Natural killer cell treated with Interleukin-12 subunit alpha and Interleukin-12 subunit beta and Interleukin-15 and Interleukin-18, amount 100 ng/mL, for 72 hours (primary cell): ENCODE results near the gene SNX19. TPM values are rescaled to one million over a fixed set of nuclear protein-coding genes. Genes with fewer than 3 reads are reported as not detected.

Source experiments
- ATAC-seq, 2 donors: fragments of 150-1000 bp; cut with Tn5 transposase in 1 of 2; sonication (Bioruptor Pico), chemical (Tn5 transposase) in 1 of 2; 2 replicates each; pipeline ENCODE4 v1.10.0; 2021
- DNase-seq: peaks from one replicate; pipeline ENCODE4 v3.0.0; 2022; ENCODE audit warnings: low spot score
- H3K27ac Mint-ChIP-seq, 2 donors: 1 replicate in 1 of 2; 2 replicates in 1 of 2; pipeline ENCODE4 v1.8.0; 2022; ENCODE audit warnings: mixed read lengths in 2 of 2, mild to moderate bottlenecking in 1 of 2, moderate library complexity in 1 of 2
- H3K27me3 Mint-ChIP-seq, 2 donors: 1 replicate in 1 of 2; 2 replicates in 1 of 2; pipeline ENCODE4 v1.8.0; 2022; ENCODE audit warnings: mixed read lengths in 2 of 2
- H3K36me3 Mint-ChIP-seq: one replicate; pipeline ENCODE4 v1.8.0; 2022; ENCODE audit warnings: mixed read lengths
- H3K4me1 Mint-ChIP-seq, 2 donors: 1 replicate in 1 of 2; 2 replicates in 1 of 2; pipeline ENCODE4 v1.8.0; 2022; ENCODE audit warnings: low read depth in 2 of 2, mixed read lengths in 2 of 2, mild to moderate bottlenecking in 1 of 2
- H3K4me3 Mint-ChIP-seq: one replicate; pipeline ENCODE4 v1.8.0; 2022; ENCODE audit warnings: mixed read lengths
- H3K9me3 Mint-ChIP-seq: 2 replicates; pipeline ENCODE4 v1.8.0; 2022; ENCODE audit warnings: mixed read lengths
- total RNA-seq, 2 donors: library from RNA; stranded (reverse); gene quantifications; one replicate each; pipeline ENCODE4 v1.2.3, GENCODE V29; 2022

SNX19 gene
- total RNA-seq, 2 donors from 2014 or later: 62.2 to 68.8 TPM

DNA sequence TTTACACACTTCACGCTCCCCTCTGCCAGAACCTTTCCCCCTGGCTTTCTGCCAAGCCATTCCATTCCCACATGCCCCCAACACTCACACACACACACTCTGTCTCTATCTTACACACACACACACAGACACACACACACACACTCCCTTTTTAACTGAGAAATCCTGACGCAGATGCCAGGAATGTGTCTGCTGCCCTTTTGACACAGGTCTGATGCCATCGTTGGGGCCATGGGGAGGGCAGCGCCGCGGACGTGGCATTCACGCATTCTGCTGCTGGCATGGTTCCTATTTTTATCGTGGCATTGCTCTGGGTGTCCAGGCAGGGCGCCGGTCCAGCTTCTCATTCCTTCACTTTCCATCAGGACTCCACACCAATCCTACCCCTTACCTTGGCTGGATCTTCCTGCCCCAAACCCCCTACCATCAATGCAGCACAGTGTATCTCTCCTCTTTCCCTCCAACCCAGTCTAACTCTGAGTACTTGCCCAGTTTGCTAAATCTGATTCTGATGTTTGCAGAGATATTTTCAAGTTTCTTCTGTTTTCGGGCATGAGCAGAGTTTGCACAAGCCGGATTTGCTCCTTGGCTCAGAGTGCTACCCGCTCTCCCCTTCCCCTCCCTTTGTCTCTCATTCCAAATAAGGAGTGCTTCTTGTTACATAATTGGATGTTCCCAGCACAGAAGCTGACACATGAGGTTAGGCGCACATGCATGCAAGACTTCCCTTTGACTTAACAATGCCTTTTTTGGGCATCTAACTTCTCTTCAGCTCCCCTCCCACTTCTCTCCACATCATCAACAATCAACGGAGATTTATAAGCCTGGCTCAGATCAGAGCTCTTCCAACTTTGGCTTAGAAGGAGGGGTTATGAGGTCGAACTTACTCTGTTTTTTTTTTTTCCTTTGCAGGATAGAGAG is 18.8 kb downstream of the SNX19 start:
- ATAC-seq (no peak), DNase-seq (no peak)
- Mint-ChIP-seq H3K27me3 (no peaks in the 10 kb centered on the region), H3K36me3 (peaks cover 42% of the 10 kb centered on the region), H3K4me1 (peaks cover 0 to 4% of the 10 kb centered on the region in 2 donors), H3K4me3 (no peak overlapping the region), H3K9me3 (no peaks in the 10 kb centered on the region), H3K27ac (peak overlapping the region in 1 of 2 donors; percentile 24)

DNA sequence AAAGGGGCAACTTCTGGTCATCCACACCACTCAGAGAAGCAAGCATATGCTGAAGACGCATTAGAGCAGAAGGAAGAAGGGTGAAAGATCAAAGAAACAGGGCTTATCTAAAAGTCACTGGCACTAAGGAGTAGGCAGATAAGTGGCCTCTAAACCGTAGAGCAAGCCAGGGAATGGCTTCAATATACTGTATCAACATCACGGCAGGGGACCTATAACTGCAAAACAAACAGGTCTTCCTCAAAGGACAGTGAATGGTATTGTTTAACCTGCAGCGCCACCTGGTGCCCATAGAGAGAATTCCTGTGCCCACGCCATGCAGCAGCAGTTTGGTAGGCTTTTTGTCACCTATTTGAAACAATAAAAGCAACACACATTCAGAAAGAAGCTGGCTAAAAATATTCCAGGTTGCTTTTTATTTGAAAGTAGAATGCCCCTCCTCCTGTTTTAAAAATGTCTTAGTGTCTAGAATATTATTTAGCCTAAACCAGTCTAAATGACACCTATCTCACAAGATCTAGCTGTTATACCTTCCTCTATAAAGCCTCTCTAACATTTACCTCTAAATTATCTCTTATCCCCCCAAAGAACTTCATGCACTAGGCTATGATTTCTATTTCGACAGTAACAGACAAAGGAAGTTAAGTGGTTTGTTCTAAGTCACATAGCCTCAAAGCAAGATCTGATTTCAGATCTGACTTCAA is 21.8 kb downstream of the SNX19 start:
- Mint-ChIP-seq H3K9me3 (no peaks in the 10 kb centered on the region), H3K27ac (no peak overlapping the region), H3K36me3 (peaks cover 26% of the 10 kb centered on the region), H3K27me3 (no peaks in the 10 kb centered on the region), H3K4me3 (no peak overlapping the region), H3K4me1 (no peaks in the 10 kb centered on the region)
- peak in 1 of 2 donors; percentile 68 for ATAC-seq
- peak; percentile 69 for DNase-seq

DNA sequence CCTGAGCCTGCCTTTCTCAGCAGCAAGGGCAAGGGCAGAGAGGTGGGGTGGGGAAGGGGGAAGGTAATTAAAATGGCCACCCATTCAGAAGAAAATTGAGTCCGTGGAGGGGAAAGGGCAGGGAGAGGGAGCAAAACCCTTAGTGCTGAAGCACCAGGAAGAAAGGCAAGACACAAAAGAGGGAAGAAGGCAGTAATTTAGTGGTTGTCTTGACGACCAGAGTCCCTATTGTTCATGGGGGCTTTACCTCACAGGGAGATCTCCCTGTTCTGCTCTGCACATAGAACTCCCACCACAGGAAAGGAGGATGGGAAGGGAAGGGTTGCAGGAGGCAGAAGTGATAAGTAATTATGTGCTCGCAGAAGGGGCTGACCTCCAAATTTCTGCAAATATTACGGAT is 23.4 kb downstream of the SNX19 start:
- ATAC-seq (no peak), DNase-seq (no peak)
- H3K9me3 Mint-ChIP-seq: no peaks in the 10 kb centered on the region
- no peak overlapping the region for H3K4me3 Mint-ChIP-seq
- H3K27ac Mint-ChIP-seq: no peak overlapping the region
- no peaks in the 10 kb centered on the region for H3K4me1 Mint-ChIP-seq
- no peaks in the 10 kb centered on the region for H3K27me3 Mint-ChIP-seq
- peaks cover 21% of the 10 kb centered on the region for H3K36me3 Mint-ChIP-seq

DNA sequence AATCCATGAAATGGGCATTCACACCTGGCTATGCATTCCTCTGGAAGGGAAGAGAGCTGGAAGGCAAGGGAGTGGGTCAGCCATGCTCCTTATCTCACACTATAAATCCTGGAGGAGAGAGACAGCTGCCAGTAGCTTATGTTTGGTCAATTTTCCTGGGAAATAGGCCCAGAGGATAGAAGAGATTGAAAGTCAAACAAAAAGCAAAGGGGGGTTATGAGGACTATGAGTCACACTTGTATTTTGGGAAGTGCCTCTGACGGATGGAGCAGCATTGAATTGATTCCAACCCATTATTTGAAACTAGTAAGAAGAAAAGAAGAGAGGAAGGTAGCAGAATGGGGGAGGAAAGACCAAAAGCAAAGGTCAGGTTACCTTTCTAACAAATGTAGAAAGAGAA is 25.0 kb downstream of the SNX19 start:
- no peaks in the 10 kb centered on the region for H3K9me3 Mint-ChIP-seq
- H3K4me1 Mint-ChIP-seq: peaks cover 0 to 4% of the 10 kb centered on the region in 2 donors
- DNase-seq (no peak), ATAC-seq (no peak)
- peaks cover 13% of the 10 kb centered on the region for H3K36me3 Mint-ChIP-seq
- no peaks in the 10 kb centered on the region for H3K27me3 Mint-ChIP-seq
- H3K27ac Mint-ChIP-seq: no peak overlapping the region
- H3K4me3 Mint-ChIP-seq: no peak overlapping the region

DNA sequence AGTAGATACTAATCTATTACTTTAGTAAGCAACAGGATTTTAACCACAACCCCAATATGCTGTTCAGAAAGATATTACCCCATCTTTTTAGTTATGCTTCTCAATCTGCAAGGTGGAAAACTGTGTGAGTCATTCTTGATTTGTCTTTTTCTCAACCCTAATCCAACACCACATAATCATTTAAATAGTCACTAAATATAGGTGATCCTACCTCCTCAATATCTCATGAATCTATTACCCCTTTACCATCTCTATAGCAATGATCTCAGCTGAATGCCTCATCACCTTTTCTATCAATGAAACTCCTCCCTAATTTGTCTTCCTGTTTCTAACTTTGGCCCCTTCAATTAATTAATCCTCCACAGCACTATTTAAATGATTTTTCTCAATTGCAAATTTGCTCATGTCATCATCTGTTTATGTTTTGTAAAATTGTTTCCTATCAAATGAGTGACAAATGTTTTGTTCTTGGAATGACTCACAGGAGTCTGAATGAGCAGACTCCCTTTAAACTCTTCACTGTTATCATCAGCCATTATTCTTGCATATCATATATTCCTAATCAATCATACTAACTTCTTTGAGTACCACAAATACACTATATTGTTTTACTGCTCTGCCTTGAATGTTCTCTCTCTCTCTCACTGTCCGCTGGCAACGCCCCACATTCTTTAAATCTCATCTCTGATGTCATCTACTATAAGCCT is 26.1 kb downstream of the SNX19 start:
- Mint-ChIP-seq H3K9me3 (no peaks in the 10 kb centered on the region), H3K27me3 (no peaks in the 10 kb centered on the region), H3K27ac (no peak overlapping the region), H3K4me1 (peaks cover 0 to 8% of the 10 kb centered on the region in 2 donors), H3K36me3 (peaks cover 6% of the 10 kb centered on the region), H3K4me3 (no peak overlapping the region)
- ATAC-seq (no peak), DNase-seq (no peak)

GRCh38 chr11:130888790-130889189 is 27.5 kb downstream of the SNX19 start:
- DNase-seq (no peak), ATAC-seq (no peak)
- Mint-ChIP-seq H3K9me3 (no peaks in the 10 kb centered on the region), H3K4me1 (peaks cover 0 to 11% of the 10 kb centered on the region in 2 donors), H3K4me3 (no peak overlapping the region), H3K36me3 (peaks cover 11% of the 10 kb centered on the region), H3K27ac (no peak overlapping the region), H3K27me3 (no peaks in the 10 kb centered on the region)

GRCh38 chr11:130886704-130887103 is 29.6 kb downstream of the SNX19 start:
- Mint-ChIP-seq H3K27me3 (no peaks in the 10 kb centered on the region), H3K4me3 (no peak overlapping the region), H3K9me3 (no peaks in the 10 kb centered on the region), H3K27ac (no peak overlapping the region), H3K4me1 (peaks cover 0 to 11% of the 10 kb centered on the region in 2 donors), H3K36me3 (peaks cover 13% of the 10 kb centered on the region)
- DNase-seq: no peak
- no peak for ATAC-seq

DNA sequence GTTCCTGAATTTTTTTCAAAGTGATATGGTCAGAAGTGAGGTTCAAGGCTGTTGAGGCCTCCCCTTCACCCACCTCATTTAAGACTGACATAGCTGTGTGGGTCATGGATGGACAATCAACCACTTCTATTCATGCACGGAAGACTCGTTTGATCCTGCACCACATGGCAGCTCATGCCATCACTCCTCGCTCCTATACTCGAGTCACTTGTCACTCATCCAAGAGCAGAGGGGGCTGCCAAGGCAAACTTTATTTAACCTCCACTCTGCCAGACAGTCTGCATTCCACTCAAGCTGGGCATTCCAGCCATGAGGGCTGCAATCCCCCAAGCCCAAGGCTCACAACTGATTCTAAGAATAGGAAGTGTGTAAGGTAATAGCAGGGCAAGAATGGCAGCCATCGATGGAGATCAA is 34.1 kb downstream of the SNX19 start:
- DNase-seq: no peak
- Mint-ChIP-seq H3K9me3 (no peaks in the 10 kb centered on the region), H3K4me3 (no peak overlapping the region), H3K27ac (no peak overlapping the region), H3K27me3 (no peaks in the 10 kb centered on the region), H3K4me1 (peaks cover 0 to 11% of the 10 kb centered on the region in 2 donors), H3K36me3 (peaks cover 15% of the 10 kb centered on the region)
- no peak for ATAC-seq

DNA sequence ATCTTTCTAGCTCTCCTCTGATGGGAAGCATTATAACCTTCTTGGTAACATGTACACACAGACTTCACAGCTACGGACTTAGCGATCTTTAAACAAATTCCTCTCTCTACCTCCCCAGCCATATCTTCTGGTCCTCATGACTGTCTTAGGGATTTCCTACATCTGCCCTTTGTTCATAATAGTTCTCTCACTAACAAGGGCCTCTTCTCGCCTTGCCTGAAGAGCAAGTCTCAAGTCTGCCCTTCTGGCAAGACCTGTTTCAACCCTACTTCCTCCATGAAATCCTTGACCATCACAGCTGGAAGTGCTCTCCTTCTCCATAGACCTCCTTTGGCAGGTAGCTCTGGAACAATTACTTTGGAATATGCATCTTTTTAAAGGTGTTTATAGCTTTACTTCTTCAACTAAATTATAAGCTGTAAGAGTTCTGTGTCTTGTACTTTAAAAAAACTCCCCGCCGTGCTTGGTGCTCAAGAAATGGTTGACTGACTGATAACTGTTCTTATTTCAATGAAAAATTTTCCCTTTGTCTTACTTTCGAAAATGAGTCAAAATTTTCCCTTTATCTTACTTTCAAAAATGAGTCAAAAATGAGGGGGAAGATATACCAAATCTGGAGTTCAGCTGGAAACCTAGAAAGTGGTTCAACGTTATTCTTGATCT is 34.7 kb downstream of the SNX19 start:
- H3K4me3 Mint-ChIP-seq: no peak overlapping the region
- H3K9me3 Mint-ChIP-seq: no peaks in the 10 kb centered on the region
- ATAC-seq: no peak
- DNase-seq: no peak
- no peak overlapping the region for H3K27ac Mint-ChIP-seq
- H3K36me3 Mint-ChIP-seq: peaks cover 15% of the 10 kb centered on the region
- H3K27me3 Mint-ChIP-seq: no peaks in the 10 kb centered on the region
- peaks cover 0 to 7% of the 10 kb centered on the region in 2 donors for H3K4me1 Mint-ChIP-seq

DNA sequence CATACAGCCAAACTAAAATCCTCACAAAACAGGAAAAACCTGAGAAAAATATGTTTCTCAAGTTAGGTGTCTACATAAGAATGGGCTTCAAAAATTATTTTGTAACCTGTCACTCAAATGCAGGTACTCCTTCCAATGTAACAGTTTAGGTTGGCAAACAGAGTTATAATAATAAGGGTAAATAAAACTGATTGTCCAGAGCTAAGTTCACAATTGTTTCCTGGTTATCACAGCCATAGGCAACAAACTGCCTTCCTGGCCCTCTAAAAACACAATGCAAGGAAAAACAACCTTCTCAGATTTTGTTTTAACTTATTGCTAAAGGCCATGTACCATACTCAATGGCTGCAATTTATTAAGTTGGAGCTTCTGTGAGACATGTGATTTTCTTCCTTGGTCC is 36.4 kb downstream of the SNX19 start:
- H3K9me3 Mint-ChIP-seq: no peaks in the 10 kb centered on the region
- H3K36me3 Mint-ChIP-seq: peaks cover 19% of the 10 kb centered on the region
- H3K27me3 Mint-ChIP-seq: no peaks in the 10 kb centered on the region
- ATAC-seq (no peak), DNase-seq (no peak)
- no peak overlapping the region for H3K27ac Mint-ChIP-seq
- H3K4me1 Mint-ChIP-seq: peaks cover 0 to 3% of the 10 kb centered on the region in 2 donors
- H3K4me3 Mint-ChIP-seq: no peak overlapping the region

DNA sequence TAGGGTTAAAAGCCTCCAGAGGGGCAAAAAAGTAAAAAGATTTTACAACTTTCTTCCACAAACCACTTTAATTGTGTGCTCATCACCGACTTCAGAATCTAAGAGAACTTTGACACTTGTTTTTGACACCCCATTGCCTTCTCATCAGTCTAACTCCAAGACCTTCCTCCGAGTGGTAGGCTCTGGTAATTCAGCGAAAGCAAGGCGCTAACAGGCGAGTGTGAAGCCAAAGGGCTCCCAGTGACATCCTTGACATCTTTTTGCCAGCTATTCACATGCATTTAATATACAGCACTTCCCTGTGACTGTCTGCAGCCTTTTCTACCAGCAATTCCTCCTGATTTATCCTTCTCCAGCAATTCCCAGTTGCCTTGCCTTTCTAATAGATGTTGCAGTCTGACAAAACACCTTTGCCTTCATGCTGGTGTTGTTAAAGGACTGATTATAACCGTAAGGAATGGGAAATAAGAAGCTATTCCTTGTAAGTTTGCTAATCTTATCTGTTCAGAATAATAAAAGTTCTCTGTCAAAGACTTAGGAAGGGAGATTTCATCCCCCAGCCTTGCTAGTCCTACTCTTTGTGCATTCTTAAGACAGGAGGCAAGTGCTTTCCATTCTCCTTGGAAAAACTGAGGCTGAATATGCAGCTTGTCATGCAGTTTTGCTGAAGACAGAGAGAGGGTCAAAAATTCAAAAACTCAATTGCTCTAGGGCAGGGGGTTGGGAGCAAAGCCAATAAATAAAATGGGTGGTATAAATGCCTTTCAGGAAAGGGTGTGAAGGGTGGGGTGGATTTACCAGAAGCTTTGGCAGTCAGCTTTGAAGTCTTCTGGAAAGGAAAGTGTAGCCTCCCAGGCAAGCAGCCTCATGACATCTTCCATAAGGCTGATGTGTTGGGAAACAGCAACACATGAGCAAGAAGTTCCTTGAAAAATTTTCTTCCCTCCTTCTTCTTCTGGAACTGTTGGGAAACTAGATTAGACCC is 39.1 kb downstream of the SNX19 start:
- ATAC-seq: no peak

DNA sequence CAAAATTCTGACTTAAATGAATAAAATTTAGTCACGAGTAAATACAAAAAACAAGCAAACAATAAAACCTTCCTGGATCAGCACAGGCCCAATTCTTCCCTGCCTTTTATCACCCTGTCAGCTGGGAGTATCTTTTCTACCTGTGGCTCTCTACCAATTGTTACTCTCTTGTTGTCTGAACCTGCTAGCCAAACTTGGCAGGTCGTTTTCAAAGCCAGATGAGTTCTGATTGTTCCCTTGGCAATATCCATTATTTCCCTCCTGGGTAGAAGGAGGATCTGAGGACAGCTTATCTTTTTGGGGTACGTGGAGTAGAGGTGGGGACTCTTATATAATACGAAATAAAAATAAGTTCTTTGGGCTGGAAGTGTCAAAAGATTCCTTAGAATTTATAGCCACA is 40.2 kb downstream of the SNX19 start:
- no peaks in the 10 kb centered on the region for H3K9me3 Mint-ChIP-seq
- H3K4me3 Mint-ChIP-seq: no peak overlapping the region
- H3K27ac Mint-ChIP-seq: no peak overlapping the region
- ATAC-seq: no peak
- no peaks in the 10 kb centered on the region for H3K4me1 Mint-ChIP-seq
- no peaks in the 10 kb centered on the region for H3K27me3 Mint-ChIP-seq
- peaks cover 5% of the 10 kb centered on the region for H3K36me3 Mint-ChIP-seq
- no peak for DNase-seq

More for the DNA sequence above, 39.1 kb downstream of the SNX19 start:
- no peaks in the 10 kb centered on the region for H3K4me1 Mint-ChIP-seq
- no peak overlapping the region for H3K27ac Mint-ChIP-seq
- no peaks in the 10 kb centered on the region for H3K9me3 Mint-ChIP-seq
- peaks cover 11% of the 10 kb centered on the region for H3K36me3 Mint-ChIP-seq
- H3K27me3 Mint-ChIP-seq: no peaks in the 10 kb centered on the region
- H3K4me3 Mint-ChIP-seq: no peak overlapping the region
- DNase-seq: no peak
